ENCODE measurements around the gene ZCCHC3.

DNA sequence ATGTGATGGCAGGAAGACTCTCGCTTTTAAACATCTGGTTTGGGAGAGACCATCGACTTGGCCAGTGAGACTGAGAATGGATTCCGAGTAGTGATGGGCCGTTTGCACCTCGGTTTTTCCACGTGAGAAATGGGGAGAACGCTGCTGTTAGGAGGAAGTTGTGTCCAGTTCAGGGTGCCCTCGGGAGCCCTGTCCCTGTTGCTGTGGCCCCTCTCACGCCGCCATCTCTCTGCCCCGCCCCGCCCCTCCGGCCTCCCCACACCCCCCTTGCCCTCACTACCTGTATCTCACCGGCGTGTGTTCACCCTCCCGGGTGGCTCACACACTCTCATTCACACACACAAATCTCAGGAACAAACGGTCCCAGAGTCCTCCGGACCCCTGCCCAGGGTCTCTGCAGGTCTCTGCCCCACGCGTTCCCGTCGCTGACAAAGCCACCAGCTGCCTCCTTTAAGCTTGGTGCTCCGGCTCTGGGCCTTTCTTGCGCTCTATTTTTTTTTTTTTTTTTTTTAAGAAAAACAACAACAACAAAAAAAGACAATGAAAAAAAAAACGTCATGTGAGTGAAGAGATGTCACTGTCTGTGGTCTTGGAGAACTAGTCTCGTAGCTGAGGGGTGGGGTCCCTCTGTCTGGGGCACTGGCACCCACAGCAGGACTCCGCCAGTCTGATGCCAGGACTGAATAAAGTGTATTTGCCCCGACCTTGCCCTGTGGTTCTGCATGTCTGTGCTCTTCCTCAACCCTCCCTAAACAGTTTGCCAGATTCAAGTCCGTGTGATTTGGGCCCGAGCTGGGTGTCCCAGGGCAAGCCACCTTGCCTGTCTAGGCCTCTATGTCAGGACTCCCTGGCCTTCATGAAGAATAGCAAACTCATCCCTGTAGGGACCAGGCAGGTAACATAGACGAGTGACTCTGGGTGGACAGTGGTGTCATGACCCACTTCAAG, 30.9 kb downstream of the ZCCHC3 start:
- TF ChIP-seq POLR2A (IDR thresholded peaks at IDR 0.05; ENCODE audit: low read length) (no peak), GATA1 (IDR thresholded peaks at IDR 0.05; ENCODE audit: low read depth, low read length) (no peak)

All from erythroblast (primary cell).